ENCODE data around the gene RAB11A.

RAB11A gene

DNA sequence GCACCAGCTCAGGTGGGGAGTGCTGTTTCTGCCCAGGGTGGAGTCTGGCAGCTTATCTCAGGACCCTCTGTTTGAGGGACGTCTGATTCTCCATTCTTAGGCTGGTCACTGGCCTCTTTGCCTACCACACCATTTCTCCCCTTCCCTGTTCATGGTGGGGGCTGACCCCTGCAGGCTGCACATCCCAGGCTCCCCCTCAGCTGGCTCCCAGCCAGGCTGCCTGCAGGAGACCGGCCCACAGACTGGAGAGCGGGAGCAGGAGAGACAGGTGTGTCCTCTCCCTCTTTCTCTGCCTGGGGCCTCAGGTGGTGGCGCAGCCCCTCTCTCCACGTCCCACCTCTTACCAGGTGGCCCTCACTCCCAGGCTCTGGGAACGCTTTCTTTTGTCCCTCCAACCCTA, 60.8 kb downstream of the RAB11A start:
- TF ChIP-seq, protein P1, sequence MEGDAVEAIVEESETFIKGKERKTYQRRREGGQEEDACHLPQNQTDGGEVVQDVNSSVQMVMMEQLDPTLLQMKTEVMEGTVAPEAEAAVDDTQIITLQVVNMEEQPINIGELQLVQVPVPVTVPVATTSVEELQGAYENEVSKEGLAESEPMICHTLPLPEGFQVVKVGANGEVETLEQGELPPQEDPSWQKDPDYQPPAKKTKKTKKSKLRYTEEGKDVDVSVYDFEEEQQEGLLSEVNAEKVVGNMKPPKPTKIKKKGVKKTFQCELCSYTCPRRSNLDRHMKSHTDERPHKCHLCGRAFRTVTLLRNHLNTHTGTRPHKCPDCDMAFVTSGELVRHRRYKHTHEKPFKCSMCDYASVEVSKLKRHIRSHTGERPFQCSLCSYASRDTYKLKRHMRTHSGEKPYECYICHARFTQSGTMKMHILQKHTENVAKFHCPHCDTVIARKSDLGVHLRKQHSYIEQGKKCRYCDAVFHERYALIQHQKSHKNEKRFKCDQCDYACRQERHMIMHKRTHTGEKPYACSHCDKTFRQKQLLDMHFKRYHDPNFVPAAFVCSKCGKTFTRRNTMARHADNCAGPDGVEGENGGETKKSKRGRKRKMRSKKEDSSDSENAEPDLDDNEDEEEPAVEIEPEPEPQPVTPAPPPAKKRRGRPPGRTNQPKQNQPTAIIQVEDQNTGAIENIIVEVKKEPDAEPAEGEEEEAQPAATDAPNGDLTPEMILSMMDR (IDR thresholded peaks at IDR 0.05; ENCODE audit: low read depth, low read length): no peak
- DNase-seq (ENCODE audit: extremely low read depth, low read depth): no peak

DNA sequence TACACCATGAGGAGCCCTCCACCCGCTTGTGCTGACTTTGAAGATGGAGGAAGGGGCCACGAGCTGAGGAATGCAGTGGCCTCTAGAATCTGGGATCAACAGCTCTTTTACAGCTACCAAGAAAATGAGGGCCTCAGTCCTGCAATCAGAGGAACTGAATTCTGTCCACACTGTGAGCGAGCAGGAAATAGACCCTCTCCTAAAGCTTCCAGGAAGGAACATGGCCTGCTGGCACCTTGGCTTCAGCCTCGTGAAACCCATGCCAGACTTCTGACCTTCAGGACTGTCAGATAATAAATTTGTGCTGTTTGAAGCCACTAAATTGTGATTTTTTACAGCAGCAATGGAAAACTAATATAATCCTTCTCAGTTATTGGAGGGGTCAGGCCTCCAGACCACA, 61.9 kb downstream of the RAB11A start:
- TF ChIP-seq, protein P1 (IDR thresholded peaks at IDR 0.05; ENCODE audit: low read depth, low read length): no peak

DNA sequence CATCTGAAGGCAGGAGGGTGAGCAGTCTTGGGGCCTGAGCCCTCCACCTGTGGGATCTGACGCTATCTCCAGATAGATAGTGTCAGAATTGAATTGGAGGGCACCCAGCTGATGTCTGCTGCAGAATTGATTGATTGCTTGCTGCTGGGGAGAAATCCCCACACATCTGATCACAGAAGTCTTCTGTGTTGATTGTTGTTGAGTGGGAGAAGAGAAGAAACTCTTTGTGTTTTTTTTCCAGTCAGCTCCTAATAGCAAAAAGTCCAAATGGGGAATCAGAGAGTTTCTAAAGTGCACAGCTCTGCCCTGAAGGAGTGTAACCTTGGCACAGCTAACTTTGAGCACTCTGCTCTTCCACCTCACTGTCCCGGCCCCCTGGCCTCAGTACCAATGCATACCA, 66.1 kb downstream of the RAB11A start:
- TF ChIP-seq, protein P1 (IDR thresholded peaks at IDR 0.05; ENCODE audit: low read depth, low read length): no peak
- no peak for DNase-seq (ENCODE audit: extremely low read depth, low read depth)

More for the DNA sequence above, 61.9 kb downstream of the RAB11A start:
- DNase-seq (ENCODE audit: extremely low read depth, low read depth): no peak

DNA sequence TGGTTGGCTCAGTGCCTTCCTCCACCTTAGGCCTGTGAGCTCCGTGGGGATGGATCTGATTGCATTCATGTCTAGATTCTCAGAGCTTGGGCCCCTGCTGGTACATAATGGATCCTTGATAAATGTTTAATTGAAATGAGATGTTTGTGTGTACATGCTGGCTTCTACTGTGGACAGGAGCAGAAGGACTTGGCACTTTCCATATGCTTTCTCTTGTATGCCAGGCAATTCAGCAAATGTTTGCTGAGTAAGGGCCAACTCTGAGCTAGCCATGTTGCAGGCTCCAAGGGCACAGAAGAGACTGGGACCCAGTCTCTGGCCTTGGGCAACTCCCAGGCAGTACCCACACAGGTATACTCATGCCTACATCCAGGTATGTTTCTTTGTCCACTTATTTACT, 67.0 kb downstream of the RAB11A start:
- no peak for DNase-seq (ENCODE audit: extremely low read depth, low read depth)
- TF ChIP-seq, protein P1 (IDR thresholded peaks at IDR 0.05; ENCODE audit: low read depth, low read length): no peak

DNA sequence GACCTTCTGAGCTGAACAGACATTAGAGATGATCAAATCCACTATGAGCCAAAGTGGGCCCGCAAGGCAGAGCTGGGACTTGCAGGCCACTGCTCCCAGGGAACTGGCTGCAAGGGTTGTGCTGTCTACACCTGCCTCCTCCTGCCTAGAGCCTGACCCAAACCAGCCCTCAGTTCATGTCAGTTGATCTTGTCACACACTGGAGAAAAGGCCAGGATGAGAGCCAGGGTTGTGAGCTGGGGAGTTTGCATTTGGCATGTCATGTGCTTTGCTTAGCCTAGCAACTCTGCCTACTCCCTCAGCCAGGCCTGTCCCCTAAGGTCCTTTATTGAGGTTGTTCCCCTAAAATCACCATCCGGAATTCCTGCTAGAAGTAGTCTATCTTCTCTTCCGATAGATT, 67.8 kb downstream of the RAB11A start:
- TF ChIP-seq, protein P1 (IDR thresholded peaks at IDR 0.05; ENCODE audit: low read depth, low read length): no peak

DNA sequence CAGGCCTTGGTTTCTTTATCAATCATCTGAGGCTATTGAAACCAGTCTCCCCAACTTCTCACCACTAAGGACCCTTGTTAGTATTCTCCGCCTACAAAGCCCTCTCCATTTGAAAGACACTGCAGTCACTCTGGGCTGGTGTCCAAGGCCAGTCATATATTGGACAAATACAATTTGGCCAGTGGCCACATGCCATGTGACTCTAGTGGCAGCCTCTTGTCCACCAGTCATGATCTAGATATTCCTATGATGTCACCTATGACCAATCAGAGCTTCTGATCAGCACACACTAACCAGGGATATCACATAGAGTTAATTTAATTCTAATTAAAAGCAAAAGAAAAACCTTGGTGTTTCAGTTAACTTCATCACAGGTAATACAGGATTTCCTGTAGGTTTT, 68.2 kb downstream of the RAB11A start:
- no peak for DNase-seq (ENCODE audit: extremely low read depth, low read depth)
- TF ChIP-seq, protein P1 (IDR thresholded peaks at IDR 0.05; ENCODE audit: low read depth, low read length): no peak

More for the DNA sequence above, 67.8 kb downstream of the RAB11A start:
- no peak for DNase-seq (ENCODE audit: extremely low read depth, low read depth)

DNA sequence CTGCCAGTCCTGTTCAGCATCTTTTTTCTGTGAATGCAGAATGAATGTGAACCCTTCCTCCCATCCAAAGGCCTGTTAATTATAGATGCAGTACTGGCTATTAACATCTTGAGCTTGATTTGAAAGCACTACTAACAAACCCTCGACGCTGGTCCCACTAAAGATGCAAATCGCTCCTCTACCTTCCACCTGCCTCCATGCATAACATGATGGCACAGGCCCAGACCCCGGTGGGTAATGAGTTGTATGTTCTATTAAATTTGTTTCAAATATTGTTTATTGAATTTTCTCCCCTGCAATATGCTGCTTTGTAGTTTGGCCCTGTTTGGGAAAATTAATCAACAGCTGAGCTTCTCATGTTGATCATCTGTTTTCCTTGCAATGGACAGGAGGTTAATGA, 69.3 kb downstream of the RAB11A start:
- no peak for DNase-seq (ENCODE audit: extremely low read depth, low read depth)

More for the DNA sequence above, 69.3 kb downstream of the RAB11A start:
- TF ChIP-seq, protein P1 (IDR thresholded peaks at IDR 0.05; ENCODE audit: low read depth, low read length): no peak
